H9 (cell line): ENCODE measurements around the gene ACKR3. TPM values are rescaled to one million over a fixed set of nuclear protein-coding genes. Genes with fewer than 3 reads are reported as not detected.

Experiments
- DNase-seq: peaks from one replicate; pipeline ENCODE4 v3.0.0-alpha.2; 2017
- H2AFZ ChIP-seq: one replicate; pipeline ENCODE4 v1.6.1; 2013; ENCODE audit warnings: mild to moderate bottlenecking, low read length, control low read depth, moderate library complexity
- H2AK5ac ChIP-seq: 2 replicates; pipeline ENCODE4 v1.6.1; 2013; ENCODE audit warnings: low read length, control low read depth, mixed read lengths; ENCODE audit not compliant: insufficient read length
- H2BK120ac ChIP-seq: one replicate; pipeline ENCODE4 v1.6.1; 2013; ENCODE audit warnings: low read depth, mild to moderate bottlenecking, low read length, control low read depth, inconsistent platforms; ENCODE audit not compliant: poor library complexity, severe bottlenecking
- H2BK12ac ChIP-seq: 2 replicates; pipeline ENCODE4 v1.6.1; 2013; ENCODE audit warnings: low read length, control low read depth, mixed read lengths, low read depth; ENCODE audit not compliant: insufficient read length
- H2BK15ac ChIP-seq: 2 replicates; pipeline ENCODE4 v1.6.1; 2013; ENCODE audit warnings: low read depth, low read length, control low read depth
- H2BK20ac ChIP-seq: one replicate; pipeline ENCODE4 v1.6.1; 2013; ENCODE audit warnings: low read depth, mild to moderate bottlenecking, low read length, control low read depth, inconsistent platforms; ENCODE audit not compliant: poor library complexity, severe bottlenecking
- H2BK5ac ChIP-seq: 2 replicates; pipeline ENCODE4 v1.6.1; 2013; ENCODE audit warnings: low read length, control low read depth, mixed read lengths; ENCODE audit not compliant: insufficient read length
- H3K14ac ChIP-seq: 2 replicates; pipeline ENCODE4 v1.6.1; 2013; ENCODE audit warnings: low read length, control low read depth; ENCODE audit not compliant: insufficient read depth
- H3K18ac ChIP-seq: 2 replicates; pipeline ENCODE4 v1.6.1; 2013; ENCODE audit warnings: low read depth, mild to moderate bottlenecking, mixed read lengths, low read length, control low read depth; ENCODE audit not compliant: insufficient read length
- H3K23ac ChIP-seq: 2 replicates; pipeline ENCODE4 v1.6.1; 2013; ENCODE audit warnings: low read length, control low read depth, mixed read lengths, low read depth; ENCODE audit not compliant: insufficient read length
- H3K23me2 ChIP-seq: 2 replicates; pipeline ENCODE4 v1.6.1; 2013; ENCODE audit warnings: low read depth, mild to moderate bottlenecking, mixed read lengths, low read length, control low read depth; ENCODE audit not compliant: insufficient read length, poor library complexity, severe bottlenecking
- H3K27ac ChIP-seq: 2 replicates; pipeline ENCODE4 v1.5.1; 2013; ENCODE audit warnings: low read length, control low read depth, mixed read lengths, low read depth; ENCODE audit not compliant: insufficient read length
- H3K27me3 ChIP-seq: 2 replicates; pipeline ENCODE4 v1.6.1; 2013; ENCODE audit warnings: low read length, control low read depth, inconsistent platforms; ENCODE audit not compliant: insufficient read depth
- H3K4ac ChIP-seq: 2 replicates; pipeline ENCODE4 v1.6.1; 2013; ENCODE audit warnings: low read depth, mild to moderate bottlenecking, control low read depth, inconsistent platforms, low read length, moderate library complexity
- H3K4me1 ChIP-seq: 2 replicates; pipeline ENCODE4 v1.6.1; 2013; ENCODE audit warnings: low read length, control low read depth, inconsistent platforms; ENCODE audit not compliant: insufficient read depth
- H3K4me2 ChIP-seq: 2 replicates; pipeline ENCODE4 v1.6.1; 2013; ENCODE audit warnings: low read length, control low read depth, mixed read lengths; ENCODE audit not compliant: insufficient read length, insufficient read depth
- H3K56ac ChIP-seq: 2 replicates; pipeline ENCODE4 v1.6.1; 2013; ENCODE audit warnings: low read depth, mild to moderate bottlenecking, mixed read lengths, low read length, control low read depth; ENCODE audit not compliant: insufficient read length
- H3K79me1 ChIP-seq: 2 replicates; pipeline ENCODE4 v1.6.1; 2013; ENCODE audit warnings: low read depth, mild to moderate bottlenecking, moderate library complexity, low read length, control low read depth, inconsistent platforms; ENCODE audit not compliant: insufficient read depth, poor library complexity, severe bottlenecking
- H3K79me2 ChIP-seq: 2 replicates; pipeline ENCODE4 v1.6.1; 2013; ENCODE audit warnings: low read length, control low read depth, inconsistent platforms; ENCODE audit not compliant: insufficient read depth
- H3K9ac ChIP-seq: 2 replicates; pipeline ENCODE4 v1.6.1; 2013; ENCODE audit warnings: low read length, control low read depth, mixed read lengths; ENCODE audit not compliant: insufficient read length; ENCODE audit errors: extremely low read depth
- H3K9me3 ChIP-seq: one replicate; pipeline ENCODE4 v1.6.1; 2013; ENCODE audit warnings: low read depth, low read length, inconsistent platforms; ENCODE audit not compliant: control insufficient read depth
- H3T11ph ChIP-seq: one replicate; pipeline ENCODE4 v1.6.1; 2013; ENCODE audit warnings: mild to moderate bottlenecking, low read length, control low read depth, inconsistent platforms
- H4K20me1 ChIP-seq: one replicate; pipeline ENCODE4 v1.6.1; 2013; ENCODE audit not compliant: control insufficient read depth, insufficient read length, insufficient read depth
- H4K5ac ChIP-seq: 2 replicates; pipeline ENCODE4 v1.6.1; 2013; ENCODE audit warnings: low read depth, mild to moderate bottlenecking, mixed read lengths, low read length, control low read depth; ENCODE audit not compliant: insufficient read length
- H4K8ac ChIP-seq: replicated peaks from 2 replicates; pipeline ENCODE4 v1.6.1; 2013; ENCODE audit warnings: low read length, control low read depth, mixed read lengths, low read depth; ENCODE audit not compliant: insufficient read length
- H4K91ac ChIP-seq: 2 replicates; pipeline ENCODE4 v1.6.1; 2013; ENCODE audit warnings: low read depth, mild to moderate bottlenecking, moderate library complexity, mixed read lengths, low read length, control low read depth; ENCODE audit not compliant: insufficient read length
- H3K27ac Mint-ChIP-seq, 3 experiments: 2 replicates in 2 of 3; 3 replicates in 1 of 3; pipeline ENCODE4 v1.8.0; 2020 to 2021; ENCODE audit warnings: mixed read lengths in 3 of 3, mild to moderate bottlenecking in 1 of 3, moderate library complexity in 1 of 3
- H3K27me3 Mint-ChIP-seq: 2 replicates; pipeline ENCODE4 v1.8.0; 2021; ENCODE audit warnings: low read depth, mild to moderate bottlenecking, moderate library complexity, mixed read lengths
- H3K36me3 Mint-ChIP-seq, 3 experiments: 2 replicates in 2 of 3; 3 replicates in 1 of 3; pipeline ENCODE4 v1.8.0; 2020 to 2021; ENCODE audit warnings: low read depth in 3 of 3, mixed read lengths in 3 of 3; ENCODE audit not compliant: insufficient read depth in 1 of 3
- H3K4me1 Mint-ChIP-seq, 2 experiments: 2 replicates each; pipeline ENCODE4 v1.8.0; 2020; ENCODE audit warnings: mixed read lengths in 2 of 2
- H3K4me3 Mint-ChIP-seq, 2 experiments: 2 replicates in 1 of 2; 3 replicates in 1 of 2; pipeline ENCODE4 v1.8.0; 2020 to 2021; ENCODE audit warnings: mild to moderate bottlenecking in 2 of 2, mixed read lengths in 2 of 2, moderate library complexity in 1 of 2
- H3K9me3 Mint-ChIP-seq, 2 experiments: 2 replicates in 1 of 2; 3 replicates in 1 of 2; pipeline ENCODE4 v1.8.0; 2020; ENCODE audit warnings: mild to moderate bottlenecking in 2 of 2, mixed read lengths in 2 of 2, moderate library complexity in 1 of 2
- WGBS: extraction: QIAGEN DNeasy Blood & Tissue Kit; methylation state at CpG from one replicate; pipeline ENCODE4 v1.1.7; 2013; ENCODE audit warnings: missing lambda C conversion rate, low lambda C conversion rate, mixed read lengths; ENCODE audit not compliant: insufficient read length; ENCODE audit errors: extremely low coverage; 5-methylcytosine and 5-hydroxymethylcytosine counted together
- total RNA-seq: library from RNA; stranded (reverse); gene quantifications from 2 replicates; pipeline ENCODE4 v1.2.1, GENCODE V29; 2021
- TF ChIP-seq, protein P1 (sequence below): fragments of 200-600 bp; sonication (generic); conservative IDR thresholded peaks from 3 replicates; pipeline ENCODE4 v1.8.0; 2021; ENCODE audit warnings: antibody characterized with exemption, mild to moderate bottlenecking

The ACKR3 gene
- total RNA-seq, 1 experiment from 2014 or later = 0.44 TPM

DNA sequence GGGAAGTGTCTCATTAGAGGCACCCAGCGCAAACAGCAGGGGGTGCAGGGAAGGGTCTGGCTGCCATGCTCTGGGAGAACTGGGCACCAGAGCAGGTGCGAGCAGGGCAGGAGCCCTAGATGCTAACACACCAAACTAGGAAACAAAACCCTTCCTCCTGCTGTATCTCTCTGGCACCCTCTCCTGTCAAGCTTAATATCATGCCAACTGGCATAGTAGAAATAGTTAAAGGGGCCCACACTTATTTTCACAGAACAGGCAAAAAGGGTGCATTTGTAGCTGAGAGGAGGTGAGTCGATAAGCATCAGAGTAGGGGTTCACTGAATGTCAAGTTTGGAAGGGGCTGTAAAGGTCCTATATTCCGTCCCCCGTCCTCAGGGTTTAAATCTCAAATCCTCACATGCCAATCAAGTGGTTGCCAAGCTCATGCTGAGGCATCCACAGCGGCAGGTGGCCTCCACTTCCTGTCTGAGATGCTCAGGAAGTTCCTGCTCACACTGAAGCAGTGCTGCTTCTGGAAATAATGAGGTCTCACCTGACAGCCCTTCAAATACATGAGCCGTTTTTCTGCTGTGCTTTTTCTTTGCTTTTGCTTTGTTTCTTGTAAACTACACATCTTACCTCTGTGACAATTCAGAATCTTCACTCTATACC, 14.9 kb upstream of the ACKR3 start:
- Mint-ChIP-seq H3K4me3 (no peak overlapping the region), H3K4me1 (peaks cover 26 to 28% of the 10 kb centered on the region in 2 experiments), H3K27me3 (peaks cover 12% of the 10 kb centered on the region), H3K9me3 (peaks cover 10 to 17% of the 10 kb centered on the region in 2 experiments), H3K36me3 (peaks cover 0 to 15% (median 3%) of the 10 kb centered on the region in 3 experiments; a peak in 4 of 7 replicates), H3K27ac (no peak overlapping the region)
- Histone ChIP-seq H3K14ac (no peak overlapping the region), H4K20me1 (no peaks in the 10 kb centered on the region), H4K91ac (no peak overlapping the region), H3K23me2 (no peaks in the 10 kb centered on the region), H3K56ac (no peak overlapping the region), H3T11ph (no peak overlapping the region), H4K5ac (no peak overlapping the region), H3K27me3 (no peaks in the 10 kb centered on the region), H2AK5ac (no peak overlapping the region), H2BK120ac (no peak overlapping the region), H3K9me3 (no peaks in the 10 kb centered on the region), H3K79me1 (no peaks in the 10 kb centered on the region), H3K4me2 (no peak overlapping the region), H3K79me2 (no peaks in the 10 kb centered on the region), H3K23ac (no peak overlapping the region), H2BK20ac (no peak overlapping the region), H4K8ac (no peak overlapping the region), H2BK5ac (no peak overlapping the region), H2BK15ac (no peak overlapping the region), H2AFZ (no peak overlapping the region), H2BK12ac (no peak overlapping the region), H3K18ac (no peak overlapping the region), H3K27ac (no peak overlapping the region), H3K4ac (no peak overlapping the region), H3K4me1 (no peaks in the 10 kb centered on the region; the same call in 1 of the 2 replicates), H3K9ac (no peak overlapping the region)
- WGBS = no CpG with 5 or more reads among the region's 7 CpGs
- TF ChIP-seq, protein P1, sequence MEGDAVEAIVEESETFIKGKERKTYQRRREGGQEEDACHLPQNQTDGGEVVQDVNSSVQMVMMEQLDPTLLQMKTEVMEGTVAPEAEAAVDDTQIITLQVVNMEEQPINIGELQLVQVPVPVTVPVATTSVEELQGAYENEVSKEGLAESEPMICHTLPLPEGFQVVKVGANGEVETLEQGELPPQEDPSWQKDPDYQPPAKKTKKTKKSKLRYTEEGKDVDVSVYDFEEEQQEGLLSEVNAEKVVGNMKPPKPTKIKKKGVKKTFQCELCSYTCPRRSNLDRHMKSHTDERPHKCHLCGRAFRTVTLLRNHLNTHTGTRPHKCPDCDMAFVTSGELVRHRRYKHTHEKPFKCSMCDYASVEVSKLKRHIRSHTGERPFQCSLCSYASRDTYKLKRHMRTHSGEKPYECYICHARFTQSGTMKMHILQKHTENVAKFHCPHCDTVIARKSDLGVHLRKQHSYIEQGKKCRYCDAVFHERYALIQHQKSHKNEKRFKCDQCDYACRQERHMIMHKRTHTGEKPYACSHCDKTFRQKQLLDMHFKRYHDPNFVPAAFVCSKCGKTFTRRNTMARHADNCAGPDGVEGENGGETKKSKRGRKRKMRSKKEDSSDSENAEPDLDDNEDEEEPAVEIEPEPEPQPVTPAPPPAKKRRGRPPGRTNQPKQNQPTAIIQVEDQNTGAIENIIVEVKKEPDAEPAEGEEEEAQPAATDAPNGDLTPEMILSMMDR = no peak
- DNase-seq = no peak
